HG03159 (cell line): ENCODE measurements around the gene RFTN2.
"Not testable (repeated sequence)": the region's sequence is repeated elsewhere in the genome, so short reads cannot be mapped to it uniquely, and the experiment has no call there.

Source experiments
- ATAC-seq: cut with Tn5 transposase; IDR thresholded peaks from one replicate; pipeline ENCODE4 v1.9.1; 2021; ENCODE audit warnings: mild to moderate bottlenecking, moderate library complexity; ENCODE audit not compliant: unreplicated experiment

RFTN2 gene, protein sequence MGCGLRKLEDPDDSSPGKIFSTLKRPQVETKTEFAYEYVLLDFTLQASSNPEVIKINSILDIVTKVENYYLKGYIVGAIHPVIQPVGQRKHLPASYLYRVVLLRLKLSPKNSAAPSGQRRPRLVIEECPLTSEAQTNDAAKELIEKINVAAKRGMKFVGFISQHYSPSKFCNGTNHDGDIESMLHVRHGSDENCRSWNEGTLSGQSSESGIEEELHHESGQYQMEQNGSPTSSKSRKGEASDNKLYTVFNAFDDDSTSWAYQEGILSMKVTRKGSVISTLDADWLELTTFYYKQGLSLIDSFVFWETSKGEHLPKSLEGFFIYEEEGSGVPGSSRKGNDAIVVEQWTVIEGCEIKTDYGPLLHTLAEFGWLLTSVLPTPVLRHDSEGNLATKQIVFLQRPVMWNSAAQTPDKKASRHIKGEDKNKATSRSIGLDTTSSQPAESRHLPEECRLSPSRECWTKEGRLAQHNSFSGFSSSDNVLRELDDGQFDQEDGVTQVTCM

DNA sequence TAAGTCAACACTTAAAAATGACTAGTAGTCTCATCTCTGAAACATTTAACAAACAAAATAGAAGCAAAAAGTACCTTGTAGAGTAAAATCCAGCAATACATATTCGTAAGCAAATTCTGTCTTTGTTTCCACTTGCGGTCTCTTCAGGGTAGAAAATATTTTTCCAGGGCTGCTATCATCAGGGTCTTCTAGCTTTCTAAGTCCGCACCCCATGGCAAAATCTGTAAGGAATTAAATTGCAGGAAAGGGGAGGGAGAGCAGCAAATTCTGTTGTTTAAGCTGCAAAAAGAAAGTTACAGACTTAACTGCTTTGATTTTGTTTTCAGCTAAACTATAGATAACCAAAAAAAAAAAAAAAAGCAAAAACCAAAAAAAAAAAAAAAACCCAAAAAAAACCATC is at the start of gene RFTN2:
Gene RFTN2 (minus strand): TSS at position 342 of the 400 bp plus-strand sequence. CDS start 129 bp downstream, at position 213.
- no peak for ATAC-seq

GRCh38 chr2:197717863-197718262 is 42.5 kb upstream of the RFTN2 start:
- ATAC-seq: no peak

- no peak for ATAC-seq
Measured at GRCh38 chr2:197713271-197713670, 37.9 kb upstream of the RFTN2 start.

DNA sequence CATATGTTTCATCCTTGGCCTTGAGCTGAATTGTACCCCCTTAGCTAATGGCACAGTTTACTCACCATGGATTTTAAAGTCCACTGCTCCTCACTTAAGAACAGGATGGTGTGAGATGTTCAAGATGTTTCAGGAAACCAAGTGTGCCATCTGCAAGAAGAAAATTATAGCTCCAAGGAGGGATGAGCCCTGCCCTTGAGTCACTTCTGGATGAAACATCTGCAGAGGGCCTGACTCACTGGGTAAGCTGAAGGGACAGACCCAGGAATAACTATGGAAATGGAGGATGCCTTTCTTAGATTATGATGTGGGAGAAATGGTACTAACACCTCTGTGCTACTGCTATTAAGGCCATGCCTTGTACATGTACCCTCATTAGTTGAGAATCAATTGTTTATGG is 36.2 kb upstream of the RFTN2 start:
- no peak for ATAC-seq

- ATAC-seq: peak; percentile 86
Measured at GRCh38 chr2:197710424-197711042, 35.1 kb upstream of the RFTN2 start.

DNA sequence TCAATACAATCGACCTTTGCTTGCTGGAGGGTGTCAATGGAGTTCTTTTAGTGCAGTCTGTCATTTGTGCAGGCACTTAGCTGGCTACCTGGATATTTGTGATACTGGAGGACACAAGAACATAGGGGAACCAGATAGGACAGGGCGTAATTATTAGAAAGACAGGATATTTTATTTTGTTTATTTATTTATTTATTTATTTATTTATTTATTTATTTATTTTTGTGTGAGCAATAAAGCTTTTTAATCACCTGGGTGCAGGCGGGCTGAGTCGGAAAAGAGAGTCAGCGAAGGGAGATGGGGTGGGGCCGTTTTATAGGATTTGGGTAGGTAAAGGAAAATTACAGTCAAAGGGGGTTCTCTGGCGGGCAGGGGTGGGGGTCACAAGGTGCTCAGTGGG is 33.8 kb upstream of the RFTN2 start:
- ATAC-seq: not testable (repeated sequence)

DNA sequence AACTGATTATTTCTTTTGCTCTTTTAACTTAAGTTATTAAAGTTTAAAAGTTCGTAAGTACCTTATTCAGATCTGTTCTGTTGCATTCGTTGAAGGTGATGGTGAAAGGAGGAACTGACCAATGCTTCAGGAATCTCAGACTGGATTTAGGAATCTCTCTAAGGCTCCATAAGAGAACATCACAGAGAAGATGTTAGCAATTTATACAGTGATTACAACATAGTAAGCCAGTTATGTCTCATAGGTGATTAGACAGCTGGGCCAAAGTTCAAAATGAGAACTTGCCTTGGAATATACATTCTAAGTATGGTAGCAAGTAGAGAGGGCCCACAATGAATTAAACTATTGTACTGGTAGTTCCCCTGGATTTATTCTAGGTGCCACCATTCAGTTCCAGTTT is 32.9 kb upstream of the RFTN2 start:
- ATAC-seq: no peak

DNA sequence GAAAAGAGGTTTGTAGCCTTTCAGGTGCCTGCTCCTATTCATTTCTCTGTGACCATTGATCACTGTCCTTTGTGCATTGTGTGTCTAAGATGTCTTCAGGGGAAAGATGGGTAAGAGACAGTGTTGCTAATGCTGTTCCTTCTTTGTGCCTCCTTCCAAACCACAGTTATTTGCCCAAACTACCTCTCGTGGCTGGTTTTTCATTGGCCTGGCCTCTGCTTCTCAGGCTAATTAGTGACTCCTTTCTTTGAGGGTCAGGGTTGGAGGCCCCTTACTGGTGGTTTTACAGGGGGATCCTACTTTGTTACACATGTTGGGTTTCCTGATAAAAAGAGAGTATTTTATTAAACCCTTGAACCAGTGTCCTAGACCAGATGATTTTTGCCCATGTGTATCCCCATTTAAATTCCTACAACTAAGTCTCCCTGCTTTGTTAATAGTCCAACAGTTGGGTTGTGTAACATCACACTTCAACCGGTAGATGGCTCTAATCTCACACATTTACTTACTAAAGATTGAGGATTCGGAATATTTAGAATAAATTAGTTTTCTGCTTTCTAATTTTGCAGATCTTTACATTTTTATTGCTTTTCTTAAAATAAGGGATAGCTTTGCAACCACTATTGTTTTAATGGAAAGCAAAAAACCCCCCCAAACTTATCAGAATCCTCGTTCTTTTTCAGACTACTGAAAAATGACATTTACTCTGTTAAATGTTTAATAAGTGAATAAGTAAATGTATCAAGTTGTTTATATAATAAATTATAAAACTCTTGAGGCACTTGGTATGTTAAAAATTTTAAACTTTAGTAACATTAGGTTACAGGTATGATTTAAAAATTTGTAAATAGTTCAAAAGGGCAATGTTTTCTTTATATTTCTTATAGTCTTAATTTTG is 32.2 kb upstream of the RFTN2 start:
- ATAC-seq: no peak

GRCh38 chr2:197706839-197707207 is 31.4 kb upstream of the RFTN2 start:
- ATAC-seq: no peak

- ATAC-seq: no peak
Measured at GRCh38 chr2:197705912-197706838, 30.8 kb upstream of the RFTN2 start.

- ATAC-seq: peak; percentile 82
Measured at GRCh38 chr2:197705121-197705911, 29.9 kb upstream of the RFTN2 start, which contains the start of gene MARS2. MARS2 (plus strand) TSS chr2:197705369; CDS start chr2:197705406, 37 bp downstream.

GRCh38 chr2:197704434-197705120 is 29.2 kb upstream of the RFTN2 start:
- ATAC-seq: peak; percentile 39

DNA sequence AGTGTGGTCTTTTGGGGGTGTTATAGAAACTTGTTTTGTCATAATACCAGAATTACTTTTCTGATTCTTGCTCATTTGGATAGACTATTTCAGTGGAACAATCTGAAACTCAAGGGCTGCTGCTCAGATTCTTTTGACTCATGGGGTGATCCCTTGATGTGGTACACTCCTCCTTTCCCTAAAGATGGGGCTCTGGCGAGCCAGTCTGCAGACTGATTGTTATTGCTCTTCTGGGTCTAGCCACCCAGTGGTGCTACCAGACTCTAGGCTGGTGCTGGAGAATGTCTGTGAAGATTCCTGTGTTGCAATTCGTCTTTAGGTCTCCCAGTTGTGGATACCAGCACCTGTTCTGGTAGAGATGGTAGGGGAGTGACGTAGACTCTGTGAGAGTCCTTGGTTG is 25.6 kb upstream of the RFTN2 start:
- no peak for ATAC-seq

DNA sequence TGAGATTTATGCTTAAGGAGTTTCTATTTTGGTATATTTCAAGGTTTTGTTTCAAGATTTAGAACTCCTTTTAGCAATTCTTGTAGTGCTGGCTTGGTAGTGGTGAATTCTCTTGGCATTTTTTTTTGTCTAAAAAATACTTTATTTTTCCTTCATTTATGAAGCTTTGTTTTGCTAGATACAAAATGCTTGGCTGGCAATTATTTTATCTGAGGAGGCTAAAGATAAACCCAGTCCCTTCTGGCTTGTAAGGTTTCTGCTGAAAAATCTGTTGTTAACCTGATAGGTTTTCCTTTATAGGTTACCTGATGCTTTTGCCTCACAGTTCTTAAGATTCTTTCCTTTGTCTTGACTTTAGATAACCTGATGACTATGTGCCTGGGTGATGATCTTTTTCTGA is 24.3 kb upstream of the RFTN2 start:
- not testable (repeated sequence) for ATAC-seq

GRCh38 chr2:197696571-197696970 is 21.2 kb upstream of the RFTN2 start:
- not testable (repeated sequence) for ATAC-seq

DNA sequence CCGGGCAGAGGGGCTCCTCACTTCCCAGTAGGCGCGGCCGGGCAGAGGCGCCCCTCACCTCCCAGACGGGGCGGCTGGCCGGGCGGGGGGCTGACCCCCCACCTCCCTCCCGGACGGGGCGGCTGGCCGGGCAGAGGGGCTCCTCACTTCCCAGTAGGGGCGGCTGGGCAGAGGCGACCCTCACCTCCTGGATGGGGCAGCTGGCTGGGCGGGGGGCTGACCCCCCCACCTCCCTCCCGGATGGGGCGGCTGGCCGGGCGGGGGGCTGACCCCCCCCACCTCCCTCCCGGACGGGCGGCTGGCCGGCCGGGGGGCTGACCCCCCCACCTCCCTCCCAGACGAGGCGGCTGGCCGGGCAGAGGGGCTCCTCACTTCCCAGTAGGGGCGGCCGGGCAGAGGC is 20.6 kb upstream of the RFTN2 start:
- not testable (repeated sequence) for ATAC-seq

DNA sequence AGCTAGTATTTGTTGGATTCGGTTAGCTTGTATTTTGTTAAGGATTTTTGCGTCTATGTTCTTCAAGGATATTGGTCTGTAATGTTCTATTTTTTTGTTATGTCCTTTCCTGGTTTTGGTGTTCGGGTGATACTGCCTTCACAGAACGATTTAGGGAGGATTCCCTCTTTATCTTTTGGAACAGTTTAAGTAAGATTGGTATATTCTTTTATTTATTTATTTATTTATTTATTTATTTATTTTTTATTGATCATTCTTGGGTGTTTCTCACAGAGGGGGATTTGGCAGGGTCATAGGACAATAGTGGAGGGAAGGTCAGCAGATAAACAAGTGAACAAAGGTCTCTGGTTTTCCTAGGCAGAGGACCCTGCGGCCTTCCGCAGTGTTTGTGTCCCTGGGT is 19.8 kb upstream of the RFTN2 start:
- not testable (repeated sequence) for ATAC-seq

DNA sequence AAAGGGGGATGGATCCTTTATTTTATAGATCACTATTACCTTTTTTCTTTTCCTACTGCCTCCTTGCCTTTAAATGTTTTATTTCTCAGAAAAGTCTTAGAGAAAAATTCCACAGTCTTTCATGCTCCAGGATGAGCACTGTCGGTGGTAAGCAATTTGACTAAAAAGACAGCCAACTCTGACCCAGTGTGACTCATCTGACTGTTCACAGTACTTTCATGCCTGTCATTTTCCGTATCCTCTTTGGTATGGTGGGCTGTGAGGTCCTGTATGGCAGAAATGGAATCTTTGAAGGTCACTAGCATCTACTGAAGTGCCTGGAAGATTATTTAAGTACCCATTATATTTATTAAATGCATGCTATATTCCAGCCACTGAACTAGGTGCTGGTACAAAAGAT is 2.1 kb upstream of the RFTN2 start:
- no peak for ATAC-seq

GRCh38 chr2:197677056-197677455 is 1.7 kb upstream of the RFTN2 start:
- ATAC-seq: no peak
